Measurements from ENCODE around the gene MFAP3. TPM values are rescaled to one million over a fixed set of nuclear protein-coding genes. Genes with fewer than 3 reads are reported as not detected.

MFAP3 gene
- total RNA-seq (22.9 and 27.1 TPM in 2 replicates), polyA plus RNA-seq (4.6 and 4.8 TPM in 2 replicates), polyA minus RNA-seq (14.0 and 18.8 TPM in 2 replicates)
- total RNA-seq (2013): 25.5 TPM

GRCh38 chr5:154038707-154039457, at the start of gene MFAP3, which contains the start of gene FAM114A2:
Gene MFAP3 (plus strand): TSS chr5:154038967. CDS start chr5:154049723, 10,756 bp downstream.
Gene FAM114A2 (minus strand): TSS chr5:154038910. CDS start chr5:154034953, 3,957 bp downstream.
- ATAC-seq (ENCODE audit: low read depth) (peak; percentile 98), DNase-seq (peak; percentile 90)
- Mint-ChIP-seq H3K27me3 (no peaks in the 10 kb centered on the region), H3K4me1 (peaks cover 46% of the 10 kb centered on the region), H3K9me3 (ENCODE audit: insufficient read depth) (no peaks in the 10 kb centered on the region), H3K4me3 (peak within 1 kb of the TSS; percentile 99), H3K27ac (peak within 1 kb of the TSS; percentile 99)
- H3K9me3 ChIP-seq (ENCODE audit: control extremely low read depth in 1 of 3, control insufficient read depth in 2 of 3, insufficient read depth in 1 of 3, low read length in 2 of 3): no peaks in the 10 kb centered on the region
- no peaks in the 10 kb centered on the region for H4K20me1 ChIP-seq (ENCODE audit: control insufficient read depth, insufficient read depth, low read length, poor library complexity, severe bottlenecking)
- H3K27ac ChIP-seq (ENCODE audit: low read length in 2 of 2): peak within 1 kb of the TSS; percentile 88 to 90
- peak within 1 kb of the TSS; percentile 91 for H2AFZ ChIP-seq (ENCODE audit: insufficient read depth, low read depth, low read length, poor library complexity, severe bottlenecking)
- POLR2A ChIA-PET: interaction anchor here (0.7 to 1.8 kb wide), 6 partner anchors 12 to 899 kb away, joined by 3 to 9 read pairs (median 3); partner anchors contain the start of genes CNOT8, GALNT10 and GEMIN5
- WGBS (ENCODE audit: insufficient coverage): 2% methylated on average over 51 of the region's 51 CpGs
- H3K4me1 ChIP-seq (ENCODE audit: control insufficient read depth in 2 of 2, insufficient read depth in 2 of 2, low read length in 2 of 2): peaks cover 13 to 16% of the 10 kb centered on the region in 2 donors
- H3K27me3 ChIP-seq (replicated peaks in 1 of 4; ENCODE audit: control extremely low read depth in 1 of 4, control insufficient read depth in 3 of 4, insufficient read depth in 4 of 4, low read length in 3 of 4): no peaks in the 10 kb centered on the region
- intact Hi-C loops (cut with micrococcal nuclease): loop anchor here (1.0 to 10.0 kb wide), 4 partner anchors 151 to 896 kb away; partner anchors contain the start of genes GALNT10, GEMIN5, LARP1 and SAP30L
- H3K79me2 ChIP-seq (ENCODE audit: control insufficient read depth, insufficient read depth, low read length): peaks cover 25% of the 10 kb centered on the region
- CTCF ChIA-PET: interaction anchor here (1.1 to 2.0 kb wide), 2 partner anchors 10 to 152 kb away, joined by 3 to 5 read pairs; partner anchors contain the start of gene GALNT10
- peak within 1 kb of the TSS; percentile 92 for H3K4me2 ChIP-seq (replicated peaks; ENCODE audit: low read depth, low read length, poor library complexity, severe bottlenecking)
- H3K36me3 ChIP-seq (replicated peaks in 1 of 2; ENCODE audit: control extremely low read depth in 1 of 2, control insufficient read depth in 1 of 2, extremely low read depth in 1 of 2, insufficient read depth in 2 of 2, low read length in 1 of 2): peaks cover 0 to 3% of the 10 kb centered on the region in 2 experiments
- H3K9ac ChIP-seq (ENCODE audit: low read length): peak within 1 kb of the TSS; percentile 90
- no peak for TF ChIP-seq CTCF (IDR thresholded peaks at IDR 0.05)
- TF ChIP-seq EZH2 (IDR thresholded peaks at IDR 0.05; ENCODE audit: borderline replicate concordance, insufficient read depth, low read depth, low read length, poor library complexity, severe bottlenecking): no peak
- peak within 1 kb of the TSS; percentile 77 to 94 (median 86) for H3K4me3 ChIP-seq (ENCODE audit: control extremely low read depth in 1 of 5, extremely low read depth in 1 of 5, insufficient read depth in 1 of 5, low read depth in 2 of 5, low read length in 4 of 5)

GRCh38 chr5:153991168-153991567, 47.6 kb upstream of the MFAP3 start:
- ChIA-PET CTCF (interaction anchor here (0.6 to 1.2 kb wide), 2 partner anchors 16 to 660 kb away, joined by 3 to 5 read pairs; no protein-coding TSS in a partner anchor), POLR2A (no interaction called here)
- no peaks in the 10 kb centered on the region for H3K27me3 ChIP-seq (replicated peaks in 1 of 4; ENCODE audit: control extremely low read depth in 1 of 4, control insufficient read depth in 3 of 4, insufficient read depth in 4 of 4, low read length in 3 of 4)
- peaks cover 1 to 30% of the 10 kb centered on the region in 2 experiments for H3K36me3 ChIP-seq (replicated peaks in 1 of 2; ENCODE audit: control extremely low read depth in 1 of 2, control insufficient read depth in 1 of 2, extremely low read depth in 1 of 2, insufficient read depth in 2 of 2, low read length in 1 of 2)
- no peaks in the 10 kb centered on the region for H3K79me2 ChIP-seq (ENCODE audit: control insufficient read depth, insufficient read depth, low read length)
- no peak overlapping the region for H3K9ac ChIP-seq (ENCODE audit: low read length)
- no peak overlapping the region for H3K27ac ChIP-seq (ENCODE audit: low read length in 2 of 2)
- H4K20me1 ChIP-seq (ENCODE audit: control insufficient read depth, insufficient read depth, low read length, poor library complexity, severe bottlenecking): no peaks in the 10 kb centered on the region
- no peak overlapping the region for H3K4me3 ChIP-seq (ENCODE audit: control extremely low read depth in 1 of 5, extremely low read depth in 1 of 5, insufficient read depth in 1 of 5, low read depth in 2 of 5, low read length in 4 of 5)
- DNase-seq (no peak), ATAC-seq (ENCODE audit: low read depth) (no peak)
- H3K4me3 Mint-ChIP-seq: no peak overlapping the region
- intact Hi-C loops (cut with micrococcal nuclease): no loop called here
- no peak for TF ChIP-seq EZH2 (IDR thresholded peaks at IDR 0.05; ENCODE audit: borderline replicate concordance, insufficient read depth, low read depth, low read length, poor library complexity, severe bottlenecking)
- TF ChIP-seq CTCF (IDR thresholded peaks at IDR 0.05): no peak
- no peaks in the 10 kb centered on the region for H3K9me3 ChIP-seq (ENCODE audit: control extremely low read depth in 1 of 3, control insufficient read depth in 2 of 3, insufficient read depth in 1 of 3, low read length in 2 of 3)
- no peaks in the 10 kb centered on the region for H3K4me1 ChIP-seq (ENCODE audit: control insufficient read depth in 2 of 2, insufficient read depth in 2 of 2, low read length in 2 of 2)
- H3K27me3 Mint-ChIP-seq: no peaks in the 10 kb centered on the region
- no peaks in the 10 kb centered on the region for H3K9me3 Mint-ChIP-seq (ENCODE audit: insufficient read depth)
- H3K4me1 Mint-ChIP-seq: no peaks in the 10 kb centered on the region
- H3K27ac Mint-ChIP-seq: no peak overlapping the region
- no peak overlapping the region for H2AFZ ChIP-seq (ENCODE audit: insufficient read depth, low read depth, low read length, poor library complexity, severe bottlenecking)
- no peak overlapping the region for H3K4me2 ChIP-seq (replicated peaks; ENCODE audit: low read depth, low read length, poor library complexity, severe bottlenecking)
